ENCODE data around the gene CGRRF1.

GRCh38 chr14:54564071-54564867, 54.6 kb downstream of the CGRRF1 start:
- peak; percentile 50 to 91 (median 64) for TF ChIP-seq CTCF (IDR thresholded peaks at IDR 0.05)
- no peak for TF ChIP-seq POLR2A (IDR thresholded peaks at IDR 0.05)

Measured in testis (tissue), 2 donors.